ENCODE data around the gene GOLIM4.

GRCh38 chr3:168090306-168091085, 5.2 kb downstream of the GOLIM4 start:
- TF ChIP-seq CTCF (IDR thresholded peaks at IDR 0.05 in 4 of 5, conservative IDR thresholded peaks at IDR 0.05 in 1 of 5): no peak
- TF ChIP-seq POLR2A (IDR thresholded peaks at IDR 0.05): no peak
